SK-N-SH treated with all-trans-retinoic acid at 6 μM for 48 hours (cell line): ENCODE data around the gene AGPAT3.

Source experiments
- ATAC-seq: fragments of 200-7000 bp; cut with Tn5 transposase; 3 replicates; pipeline ENCODE4 v1.9.1; 2020; ENCODE audit warnings: mild to moderate bottlenecking, moderate library complexity
- ARNTL ChIP-seq: fragments of 450-650 bp; formaldehyde crosslinking; IDR thresholded peaks from 2 replicates; pipeline ENCODE4 v1.5.0; 2020; ENCODE audit warnings: low read depth, mild to moderate bottlenecking, moderate library complexity, borderline replicate concordance
- BACH2 ChIP-seq: fragments of 250-450 bp; sonication (Bioruptor Pico); IDR thresholded peaks from 2 replicates; pipeline ENCODE4 v1.9.0; 2021; ENCODE audit warnings: mild to moderate bottlenecking, borderline replicate concordance
- CREB5 ChIP-seq: fragments of 250-450 bp; sonication (Bioruptor Pico); IDR thresholded peaks from 2 replicates; pipeline ENCODE4 v1.5.1; 2020; ENCODE audit warnings: low read depth, mild to moderate bottlenecking, moderate library complexity
- CSDC2 ChIP-seq: fragments of 250-450 bp; sonication (Bioruptor Pico); IDR thresholded peaks from 2 replicates; pipeline ENCODE4 v1.5.0; 2020; ENCODE audit warnings: mild to moderate bottlenecking, moderate library complexity
- CSRNP3 ChIP-seq: fragments of 250-450 bp; sonication (Bioruptor Pico); IDR thresholded peaks from 2 replicates; pipeline ENCODE4 v1.5.1; 2021; ENCODE audit warnings: mild to moderate bottlenecking, moderate library complexity
- ESRRG ChIP-seq: fragments of 250-450 bp; sonication (Bioruptor Pico); IDR thresholded peaks from 2 replicates; pipeline ENCODE4 v1.6.1; 2021; ENCODE audit warnings: mild to moderate bottlenecking
- GLIS3 ChIP-seq: fragments of 250-450 bp; sonication (Bioruptor Pico); IDR thresholded peaks from 2 replicates; pipeline ENCODE4 v1.5.0; 2020; ENCODE audit warnings: mild to moderate bottlenecking, moderate library complexity
- OSR1 ChIP-seq: fragments of 250-450 bp; sonication (Bioruptor Pico); IDR thresholded peaks from 2 replicates; pipeline ENCODE4 v1.8.0; 2022; ENCODE audit warnings: moderate library complexity, mild to moderate bottlenecking, inconsistent platforms
- PATZ1 ChIP-seq: fragments of 250-450 bp; sonication (Bioruptor Pico); IDR thresholded peaks from 2 replicates; pipeline ENCODE4 v1.8.0; 2020; ENCODE audit warnings: mild to moderate bottlenecking, moderate library complexity, borderline replicate concordance
- POU6F1 ChIP-seq: fragments of 250-450 bp; sonication (Bioruptor Pico); IDR thresholded peaks from 2 replicates; pipeline ENCODE4 v1.8.0; 2021; ENCODE audit warnings: low read depth, mild to moderate bottlenecking, moderate library complexity, borderline replicate concordance
- RARB ChIP-seq: fragments of 250-450 bp; sonication (Bioruptor Pico); IDR thresholded peaks from 2 replicates; pipeline ENCODE4 v1.8.0; 2021; ENCODE audit warnings: mild to moderate bottlenecking, moderate library complexity
- SNAI2 ChIP-seq: fragments of 250-450 bp; sonication (Bioruptor Pico); IDR thresholded peaks from 2 replicates; pipeline ENCODE4 v1.5.0; 2020; ENCODE audit warnings: mild to moderate bottlenecking, moderate library complexity
- TSHZ2 ChIP-seq: fragments of 250-450 bp; sonication (Bioruptor Pico); IDR thresholded peaks from 2 replicates; pipeline ENCODE4 v1.5.0; 2020; ENCODE audit warnings: mild to moderate bottlenecking, moderate library complexity
- ZC3H10 ChIP-seq: fragments of 250-450 bp; sonication (Bioruptor Pico); IDR thresholded peaks from 2 replicates; pipeline ENCODE4 v1.5.1; 2021; ENCODE audit warnings: mild to moderate bottlenecking, moderate library complexity
- ZFP30 ChIP-seq: fragments of 450-650 bp; formaldehyde crosslinking; IDR thresholded peaks from 2 replicates; pipeline ENCODE4 v1.5.0; 2022; ENCODE audit warnings: mild to moderate bottlenecking, moderate library complexity
- ZNF565 ChIP-seq: fragments of 450-650 bp; formaldehyde crosslinking; conservative IDR thresholded peaks from 2 replicates; pipeline ENCODE4 v1.5.0; 2020; ENCODE audit warnings: low read depth, mild to moderate bottlenecking, moderate library complexity
- ZNF70 ChIP-seq: fragments of 450-650 bp; formaldehyde crosslinking; IDR thresholded peaks from 2 replicates; pipeline ENCODE4 v1.5.0; 2020; ENCODE audit warnings: mild to moderate bottlenecking, moderate library complexity
- ZNF8 ChIP-seq: fragments of 450-650 bp; formaldehyde crosslinking; IDR thresholded peaks from 2 replicates; pipeline ENCODE4 v1.5.0; 2020; ENCODE audit warnings: mild to moderate bottlenecking, moderate library complexity

The AGPAT3 gene

GRCh38 chr21:43989401-43989800 lies 124.4 kb downstream of the AGPAT3 start:
- ATAC-seq: no peak
- no peak for TF ChIP-seq POU6F1
- TF ChIP-seq ESRRG: no peak
- no peak for TF ChIP-seq ZNF565
- TF ChIP-seq CSRNP3 (CRISPR knock-in tag): no peak
- TF ChIP-seq ZFP30: no peak
- TF ChIP-seq ZNF8: no peak
- TF ChIP-seq PATZ1 (CRISPR knock-in tag): no peak
- TF ChIP-seq SNAI2 (CRISPR knock-in tag): no peak
- no peak for TF ChIP-seq CSDC2 (CRISPR knock-in tag)
- no peak for TF ChIP-seq ARNTL (CRISPR knock-in tag)
- TF ChIP-seq TSHZ2: no peak
- TF ChIP-seq OSR1 (CRISPR knock-in tag): no peak

GRCh38 chr21:43991447-43991991 lies 126.5 kb downstream of the AGPAT3 start:
- TF ChIP-seq GLIS3 (CRISPR knock-in tag): no peak
- TF ChIP-seq PATZ1 (CRISPR knock-in tag): no peak
- TF ChIP-seq POU6F1: no peak
- TF ChIP-seq CREB5 (CRISPR knock-in tag): no peak
- TF ChIP-seq RARB (CRISPR knock-in tag): no peak
- TF ChIP-seq TSHZ2: no peak
- TF ChIP-seq ZNF70 (CRISPR knock-in tag): no peak
- no peak for TF ChIP-seq ZNF565
- TF ChIP-seq ZNF8: no peak
- no peak for TF ChIP-seq ESRRG
- no peak for TF ChIP-seq CSRNP3 (CRISPR knock-in tag)
- no peak for TF ChIP-seq ZFP30
- TF ChIP-seq OSR1 (CRISPR knock-in tag): no peak
- TF ChIP-seq ZC3H10: no peak
- TF ChIP-seq BACH2 (CRISPR knock-in tag): no peak
- ATAC-seq: no peak
